Measurements from ENCODE around the gene OOSP3.
"Not testable (repeated sequence)": the region's sequence is repeated elsewhere in the genome, so short reads cannot be mapped to it uniquely, and the experiment has no call there.

The OOSP3 gene

GRCh38 chr11:59875856-59876519 lies 2.6 kb upstream of the OOSP3 start:
- no peak for DNase-seq (ENCODE audit: low spot score)

- no peak for DNase-seq (ENCODE audit: low spot score)
Observed at GRCh38 chr11:59877325-59877724, 1.3 kb upstream of the OOSP3 start.

- DNase-seq (ENCODE audit: low spot score): no peak
Observed at GRCh38 chr11:59877784-59878183, 798 bp upstream of the OOSP3 start.

GRCh38 chr11:59879567-59879966 lies 985 bp downstream of the OOSP3 start:
- DNase-seq (ENCODE audit: low spot score): no peak

- DNase-seq (ENCODE audit: low spot score): no peak
Observed at GRCh38 chr11:59883597-59883996, 5.0 kb downstream of the OOSP3 start.

GRCh38 chr11:59887156-59887555 lies 8.6 kb downstream of the OOSP3 start:
- DNase-seq (ENCODE audit: low spot score): not testable (repeated sequence)

- peak; percentile 17 for DNase-seq (ENCODE audit: low spot score)
Observed at GRCh38 chr11:59891781-59892181, 13.2 kb downstream of the OOSP3 start.

- DNase-seq (ENCODE audit: low spot score): no peak
Observed at GRCh38 chr11:59894616-59895015, 16.0 kb downstream of the OOSP3 start.

GRCh38 chr11:59898046-59898445 lies 19.5 kb downstream of the OOSP3 start:
- no peak for DNase-seq (ENCODE audit: low spot score)

- no peak for DNase-seq (ENCODE audit: low spot score)
Observed at GRCh38 chr11:59898650-59899049, 20.1 kb downstream of the OOSP3 start.

GRCh38 chr11:59899532-59899931 lies 20.9 kb downstream of the OOSP3 start:
- no peak for DNase-seq (ENCODE audit: low spot score)

GRCh38 chr11:59900366-59901126 lies 22.0 kb downstream of the OOSP3 start:
- no peak for DNase-seq (ENCODE audit: low spot score)

- DNase-seq (ENCODE audit: low spot score): no peak
Observed at GRCh38 chr11:59901306-59901705, 22.7 kb downstream of the OOSP3 start.

GRCh38 chr11:59903569-59903968 lies 25.0 kb downstream of the OOSP3 start:
- DNase-seq (ENCODE audit: low spot score): not testable (repeated sequence)

- no peak for DNase-seq (ENCODE audit: low spot score)
Observed at GRCh38 chr11:59918480-59918879, 39.9 kb downstream of the OOSP3 start.

GRCh38 chr11:59918987-59919589 lies 40.5 kb downstream of the OOSP3 start:
- DNase-seq (ENCODE audit: low spot score): peak; percentile 23

- no peak for DNase-seq (ENCODE audit: low spot score)
Observed at GRCh38 chr11:59923813-59924212, 45.2 kb downstream of the OOSP3 start.

GRCh38 chr11:59931688-59932087 lies 53.1 kb downstream of the OOSP3 start:
- DNase-seq (ENCODE audit: low spot score): no peak

- no peak for DNase-seq (ENCODE audit: low spot score)
Observed at GRCh38 chr11:59938132-59938531, 59.5 kb downstream of the OOSP3 start, which contains the start of gene OOSP1. OOSP1 (plus strand) TSS chr11:59938432; CDS start chr11:59938455, 23 bp downstream.

- no peak for DNase-seq (ENCODE audit: low spot score)
Observed at GRCh38 chr11:59938718-59939117, 60.1 kb downstream of the OOSP3 start.

GRCh38 chr11:59939482-59939881 lies 60.9 kb downstream of the OOSP3 start:
- no peak for DNase-seq (ENCODE audit: low spot score)

- no peak for DNase-seq (ENCODE audit: low spot score)
Observed at GRCh38 chr11:59941091-59941490, 62.5 kb downstream of the OOSP3 start.

Measured in SK-N-DZ (cell line).